ENCODE data around the gene RIOK1. TPM values are rescaled to one million over a fixed set of nuclear protein-coding genes. Genes with fewer than 3 reads are reported as not detected.

RIOK1 gene
- total and polyA plus RNA-seq, 2 experiments from 2014 or later: 15.5 to 19.6 TPM

DNA sequence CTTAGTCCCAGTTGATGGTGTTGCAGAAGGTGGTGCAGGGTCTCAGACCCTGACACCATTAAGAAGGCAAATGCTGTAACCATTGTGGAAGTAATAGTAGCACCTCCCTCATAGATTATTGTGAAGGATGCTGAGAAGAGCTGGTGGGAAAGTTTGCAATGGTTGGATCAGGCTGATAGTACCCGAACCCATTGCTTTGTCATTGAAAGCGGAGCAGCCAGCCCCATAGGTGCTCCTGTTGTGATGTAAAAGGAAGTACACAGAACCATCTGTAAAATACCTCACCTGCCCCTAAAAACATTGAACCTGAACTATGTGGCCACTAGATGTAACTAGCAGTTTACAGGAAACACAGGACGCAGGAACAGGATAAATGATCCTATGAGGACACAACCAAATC is 31.5 kb downstream of the RIOK1 start:
- H3K27me3 ChIP-seq: no peaks in the 10 kb centered on the region
- H2AFZ ChIP-seq: no peak overlapping the region
- no peaks in the 10 kb centered on the region for H3K9me2 ChIP-seq (replicated peaks; ENCODE audit: insufficient read depth)
- H3K9me3 ChIP-seq (ENCODE audit: low read depth): no peaks in the 10 kb centered on the region
- no peak overlapping the region for H3K27ac ChIP-seq
- H3K36me3 ChIP-seq (replicated peaks; ENCODE audit: insufficient read depth, low read depth): no peaks in the 10 kb centered on the region
- no peak overlapping the region for H3K4me3 ChIP-seq
- H3K79me2 ChIP-seq: no peaks in the 10 kb centered on the region
- H3K4me1 ChIP-seq (ENCODE audit: insufficient read depth): peaks cover 20% of the 10 kb centered on the region
- no peaks in the 10 kb centered on the region for H4K20me1 ChIP-seq (ENCODE audit: insufficient read depth, poor library complexity, severe bottlenecking)
- no peak for DNase-seq (ENCODE audit: low spot score)
- H3K4me2 ChIP-seq: no peak overlapping the region
- TF ChIP-seq EZH2phosphoT487 (IDR thresholded peaks at IDR 0.05; ENCODE audit: low read depth, severe bottlenecking, unreplicated experiment) (no peak), EZH2 (IDR thresholded peaks at IDR 0.05; ENCODE audit: borderline replicate concordance) (no peak), CTCF (IDR thresholded peaks at IDR 0.05; ENCODE audit: poor library complexity) (no peak)
- 96% methylated on average over 3 of the region's 3 CpGs for WGBS (ENCODE audit: low lambda C conversion rate, missing lambda C conversion rate)

DNA sequence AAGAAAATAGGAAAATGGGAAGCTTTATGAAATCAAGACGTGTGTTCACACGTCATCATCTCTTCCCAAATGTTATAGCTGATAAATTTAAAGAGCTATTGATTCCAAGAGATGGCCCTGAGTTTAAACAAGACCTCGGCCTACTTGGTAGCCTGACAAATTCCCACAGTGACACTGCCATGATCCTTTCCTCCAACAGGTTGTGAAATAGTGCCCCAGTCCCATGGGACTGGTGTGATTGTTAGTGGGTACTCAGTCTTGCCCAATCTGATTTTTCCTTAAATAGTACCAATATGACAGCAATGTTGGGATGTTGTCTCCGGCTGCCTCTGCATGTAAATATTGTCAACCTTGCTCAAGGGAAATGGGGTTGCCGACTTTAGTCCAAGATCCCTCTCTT is 34.5 kb downstream of the RIOK1 start:
- no peak overlapping the region for H3K27ac ChIP-seq
- H3K4me1 ChIP-seq (ENCODE audit: insufficient read depth): peaks cover 7% of the 10 kb centered on the region
- H2AFZ ChIP-seq: no peak overlapping the region
- no peaks in the 10 kb centered on the region for H3K27me3 ChIP-seq
- H3K9me2 ChIP-seq (replicated peaks; ENCODE audit: insufficient read depth): no peaks in the 10 kb centered on the region
- H3K36me3 ChIP-seq (replicated peaks; ENCODE audit: insufficient read depth, low read depth): no peaks in the 10 kb centered on the region
- no peak for TF ChIP-seq EZH2phosphoT487 (IDR thresholded peaks at IDR 0.05; ENCODE audit: low read depth, severe bottlenecking, unreplicated experiment)
- no peaks in the 10 kb centered on the region for H3K79me2 ChIP-seq
- 93% methylated on average over 5 of the region's 5 CpGs for WGBS (ENCODE audit: low lambda C conversion rate, missing lambda C conversion rate)
- H3K9me3 ChIP-seq (ENCODE audit: low read depth): no peaks in the 10 kb centered on the region
- DNase-seq (ENCODE audit: low spot score): no peak
- no peak overlapping the region for H3K4me3 ChIP-seq
- no peak overlapping the region for H3K4me2 ChIP-seq
- H4K20me1 ChIP-seq (ENCODE audit: insufficient read depth, poor library complexity, severe bottlenecking): no peaks in the 10 kb centered on the region

GRCh38 chr6:7424967-7425807 is 35.6 kb downstream of the RIOK1 start:
- Histone ChIP-seq H3K36me3 (replicated peaks; ENCODE audit: insufficient read depth, low read depth) (no peaks in the 10 kb centered on the region), H3K27me3 (no peaks in the 10 kb centered on the region), H3K4me1 (ENCODE audit: insufficient read depth) (no peaks in the 10 kb centered on the region), H3K79me2 (no peaks in the 10 kb centered on the region), H3K9me2 (replicated peaks; ENCODE audit: insufficient read depth) (no peaks in the 10 kb centered on the region), H3K27ac (no peak overlapping the region), H2AFZ (no peak overlapping the region), H3K4me3 (no peak overlapping the region), H3K9me3 (ENCODE audit: low read depth) (no peaks in the 10 kb centered on the region), H4K20me1 (ENCODE audit: insufficient read depth, poor library complexity, severe bottlenecking) (no peaks in the 10 kb centered on the region), H3K4me2 (no peak overlapping the region)
- 93% methylated on average over 25 of the region's 25 CpGs for WGBS (ENCODE audit: low lambda C conversion rate, missing lambda C conversion rate)
- peak; percentile 72 for DNase-seq (ENCODE audit: low spot score)
- TF ChIP-seq EZH2 (IDR thresholded peaks at IDR 0.05; ENCODE audit: borderline replicate concordance): no peak
- TF ChIP-seq EZH2phosphoT487 (IDR thresholded peaks at IDR 0.05; ENCODE audit: low read depth, severe bottlenecking, unreplicated experiment): no peak
- peak; percentile 58 for TF ChIP-seq CTCF (IDR thresholded peaks at IDR 0.05; ENCODE audit: poor library complexity)

GRCh38 chr6:7425808-7426190 is 36.2 kb downstream of the RIOK1 start:
- Histone ChIP-seq H3K9me2 (replicated peaks; ENCODE audit: insufficient read depth) (no peaks in the 10 kb centered on the region), H3K36me3 (replicated peaks; ENCODE audit: insufficient read depth, low read depth) (no peaks in the 10 kb centered on the region), H3K4me3 (no peak overlapping the region), H3K27ac (no peak overlapping the region), H3K27me3 (no peaks in the 10 kb centered on the region), H4K20me1 (ENCODE audit: insufficient read depth, poor library complexity, severe bottlenecking) (no peaks in the 10 kb centered on the region), H3K4me2 (no peak overlapping the region), H3K79me2 (no peaks in the 10 kb centered on the region), H3K4me1 (ENCODE audit: insufficient read depth) (no peaks in the 10 kb centered on the region), H2AFZ (no peak overlapping the region), H3K9me3 (ENCODE audit: low read depth) (no peaks in the 10 kb centered on the region)
- 98% methylated on average over 20 of the region's 39 CpGs for WGBS (ENCODE audit: low lambda C conversion rate, missing lambda C conversion rate)
- DNase-seq (ENCODE audit: low spot score): no peak
- no peak for TF ChIP-seq CTCF (IDR thresholded peaks at IDR 0.05; ENCODE audit: poor library complexity)
- no peak for TF ChIP-seq EZH2phosphoT487 (IDR thresholded peaks at IDR 0.05; ENCODE audit: low read depth, severe bottlenecking, unreplicated experiment)
- no peak for TF ChIP-seq EZH2 (IDR thresholded peaks at IDR 0.05; ENCODE audit: borderline replicate concordance)

Data from hepatocyte (in vitro differentiated cells).